Trophoblast cell (in vitro differentiated cells and primary cell): ENCODE data around the gene CCL21.

ENCODE experiments used
- DNase-seq, 2 donors: peaks; one replicate each; pipeline ENCODE4 v3.0.0-alpha.2; 2016
- H2AFZ ChIP-seq: 2 replicates; pipeline ENCODE4 v1.6.1; 2013; ENCODE audit warnings: low read length, moderate library complexity, mild to moderate bottlenecking; ENCODE audit not compliant: insufficient read depth, poor library complexity
- H2AK5ac ChIP-seq: 2 replicates; pipeline ENCODE4 v1.6.1; 2013; ENCODE audit warnings: mild to moderate bottlenecking, low read length
- H2BK120ac ChIP-seq: 2 replicates; pipeline ENCODE4 v1.6.1; 2013; ENCODE audit warnings: low read length, mild to moderate bottlenecking, moderate library complexity; ENCODE audit not compliant: insufficient read depth, poor library complexity
- H2BK12ac ChIP-seq: 2 replicates; pipeline ENCODE4 v1.6.1; 2013; ENCODE audit warnings: mild to moderate bottlenecking, low read length, moderate library complexity
- H2BK5ac ChIP-seq: 2 replicates; pipeline ENCODE4 v1.6.1; 2013; ENCODE audit warnings: low read length, low read depth, moderate library complexity, mild to moderate bottlenecking; ENCODE audit not compliant: poor library complexity
- H3K14ac ChIP-seq: 2 replicates; pipeline ENCODE4 v1.6.1; 2013; ENCODE audit warnings: mild to moderate bottlenecking, low read length
- H3K18ac ChIP-seq: 2 replicates; pipeline ENCODE4 v1.6.1; 2013; ENCODE audit warnings: mild to moderate bottlenecking, low read length
- H3K23ac ChIP-seq: 2 replicates; pipeline ENCODE4 v1.6.1; 2013; ENCODE audit warnings: low read length
- H3K27ac ChIP-seq: 2 replicates; pipeline ENCODE4 v1.5.1; 2013; ENCODE audit warnings: low read depth, mild to moderate bottlenecking, inconsistent platforms, low read length, moderate library complexity
- H3K27me3 ChIP-seq: 2 replicates; pipeline ENCODE4 v1.6.1; 2013; ENCODE audit warnings: inconsistent platforms, mild to moderate bottlenecking, low read length, moderate library complexity; ENCODE audit not compliant: insufficient read depth
- H3K36me3 ChIP-seq, 2 experiments: 1 replicate in 1 of 2; 2 replicates in 1 of 2; pipeline ENCODE4 v1.6.1; 2013; ENCODE audit warnings: low read length in 2 of 2, mild to moderate bottlenecking in 2 of 2, moderate library complexity in 1 of 2; ENCODE audit not compliant: insufficient read depth in 2 of 2, control insufficient read depth in 1 of 2
- H3K4ac ChIP-seq: 2 replicates; pipeline ENCODE4 v1.6.1; 2013; ENCODE audit warnings: low read depth, mild to moderate bottlenecking, low read length, moderate library complexity
- H3K4me1 ChIP-seq, 2 experiments: 1 replicate in 1 of 2; 2 replicates in 1 of 2; pipeline ENCODE4 v1.6.1; 2013; ENCODE audit warnings: low read length in 2 of 2, mild to moderate bottlenecking in 2 of 2, moderate library complexity in 1 of 2; ENCODE audit not compliant: insufficient read depth in 2 of 2, control insufficient read depth in 1 of 2
- H3K4me2 ChIP-seq: 2 replicates; pipeline ENCODE4 v1.6.1; 2013; ENCODE audit warnings: inconsistent platforms, mild to moderate bottlenecking, low read length, moderate library complexity
- H3K4me3 ChIP-seq: 2 replicates; pipeline ENCODE4 v1.5.1; 2013; ENCODE audit warnings: mild to moderate bottlenecking, low read depth, low read length, inconsistent platforms
- H3K79me1 ChIP-seq: one replicate; pipeline ENCODE4 v1.6.1; 2013; ENCODE audit warnings: low read length
- H3K79me2 ChIP-seq: 2 replicates; pipeline ENCODE4 v1.6.1; 2013; ENCODE audit warnings: low read length, mild to moderate bottlenecking; ENCODE audit not compliant: control insufficient read depth, insufficient read depth, poor library complexity
- H3K9ac ChIP-seq: 2 replicates; pipeline ENCODE4 v1.6.1; 2013; ENCODE audit warnings: mild to moderate bottlenecking, low read length
- H3K9me3 ChIP-seq: 2 replicates; pipeline ENCODE4 v1.6.1; 2013; ENCODE audit warnings: low read depth, mild to moderate bottlenecking, control low read depth, inconsistent platforms, low read length; ENCODE audit not compliant: insufficient read depth
- H4K12ac ChIP-seq: 2 replicates; pipeline ENCODE4 v1.6.1; 2013; ENCODE audit warnings: low read depth, mild to moderate bottlenecking, low read length, moderate library complexity
- H4K8ac ChIP-seq: 2 replicates; pipeline ENCODE4 v1.6.1; 2013; ENCODE audit warnings: low read depth, mild to moderate bottlenecking, low read length, moderate library complexity
- H4K91ac ChIP-seq: one replicate; pipeline ENCODE4 v1.6.1; 2013; ENCODE audit warnings: low read depth, mild to moderate bottlenecking, low read length, moderate library complexity
- WGBS: extraction: QIAGEN DNeasy Blood & Tissue Kit; methylation state at CpG from one replicate; pipeline ENCODE4 v1.1.7; 2013; ENCODE audit warnings: missing lambda C conversion rate; ENCODE audit not compliant: insufficient read length, insufficient coverage; ENCODE audit errors: extremely low coverage; 5-methylcytosine and 5-hydroxymethylcytosine counted together

Gene CCL21

DNA sequence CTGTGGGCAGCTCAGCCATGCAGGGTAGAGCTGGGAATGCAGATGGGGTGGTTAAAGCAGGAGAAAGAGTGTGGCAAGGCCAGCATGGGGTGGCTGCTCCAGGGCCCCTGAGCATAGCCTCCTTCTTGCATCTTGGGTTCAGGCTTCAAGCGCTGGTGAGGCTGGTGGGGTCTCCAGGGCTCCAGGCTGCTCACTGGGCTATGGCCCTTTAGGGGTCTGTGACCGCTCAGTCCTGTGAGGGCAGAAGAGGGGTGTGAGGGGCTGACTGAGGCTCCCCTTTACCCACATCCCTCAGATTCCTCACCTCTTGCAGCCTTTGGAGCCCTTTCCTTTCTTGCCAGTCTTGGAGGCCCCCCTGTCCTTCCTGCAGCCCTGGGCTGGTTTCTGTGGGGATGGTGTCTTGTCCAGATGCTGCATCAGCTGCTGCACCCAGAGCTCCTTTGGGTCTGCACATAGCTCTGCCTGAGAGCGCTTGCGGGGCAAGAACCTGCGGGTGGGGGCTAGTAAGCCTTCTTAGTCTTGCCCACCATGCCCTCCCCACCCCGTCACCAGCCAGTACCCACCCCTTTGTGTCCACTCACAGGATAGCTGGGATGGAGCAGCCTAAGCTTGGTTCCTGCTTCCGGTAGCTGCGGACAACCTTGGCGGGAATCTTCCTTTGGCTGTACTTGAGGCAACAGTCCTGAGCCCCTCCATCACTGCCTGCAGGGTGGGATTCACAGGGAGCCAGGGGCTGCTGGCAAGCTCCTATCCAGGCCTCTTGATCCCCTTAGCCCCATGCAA, 549 bp downstream of the CCL21 start:
- H3K4me2 ChIP-seq: no peak overlapping the region

DNA sequence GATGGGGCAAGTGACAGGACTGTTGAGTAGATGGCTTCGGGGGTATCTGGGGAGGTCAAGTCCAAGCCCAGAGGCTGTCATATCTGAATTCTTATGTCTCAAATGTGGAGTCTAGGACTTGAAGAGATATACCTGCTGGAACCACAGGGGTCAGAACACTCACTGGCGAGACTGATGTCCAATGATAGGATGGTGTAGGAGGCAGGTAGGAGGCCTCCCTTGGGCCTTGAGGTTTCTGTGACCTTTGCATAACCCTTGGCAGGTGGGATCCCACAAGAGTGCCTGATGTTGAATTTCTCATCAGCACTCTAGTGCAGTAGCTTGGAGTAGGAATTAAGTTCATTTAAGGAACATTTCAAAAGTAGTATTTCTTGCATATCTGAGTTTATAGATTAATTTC, 2.8 kb downstream of the CCL21 start:
- H3K23ac ChIP-seq: no peak overlapping the region
- no peak overlapping the region for H3K27ac ChIP-seq
- no peaks in the 10 kb centered on the region for H3K79me2 ChIP-seq
- H3K27me3 ChIP-seq: no peaks in the 10 kb centered on the region
- no peak for DNase-seq
- no peak overlapping the region for H2BK5ac ChIP-seq
- no peak overlapping the region for H2AK5ac ChIP-seq
- H2AFZ ChIP-seq: no peak overlapping the region
- H3K14ac ChIP-seq: no peak overlapping the region
- H3K4ac ChIP-seq: no peak overlapping the region
- WGBS: no CpG with 5 or more reads among the region's 2 CpGs
- H4K12ac ChIP-seq: no peak overlapping the region
- no peaks in the 10 kb centered on the region for H3K79me1 ChIP-seq
- no peaks in the 10 kb centered on the region for H3K36me3 ChIP-seq
- no peak overlapping the region for H2BK120ac ChIP-seq
- H3K9me3 ChIP-seq: peaks cover 2% of the 10 kb centered on the region
- no peak overlapping the region for H2BK12ac ChIP-seq
- H3K9ac ChIP-seq: no peak overlapping the region
- H3K4me1 ChIP-seq: no peaks in the 10 kb centered on the region
- no peak overlapping the region for H4K8ac ChIP-seq
- H3K4me2 ChIP-seq: no peak overlapping the region
- H4K91ac ChIP-seq: no peak overlapping the region
- H3K18ac ChIP-seq: no peak overlapping the region
- H3K4me3 ChIP-seq: no peak overlapping the region

More for the DNA sequence above, 549 bp downstream of the CCL21 start:
- H3K79me1 ChIP-seq: no peaks in the 10 kb centered on the region
- H3K4ac ChIP-seq: no peak overlapping the region
- H3K4me1 ChIP-seq: no peaks in the 10 kb centered on the region
- H4K8ac ChIP-seq: no peak overlapping the region
- no peak overlapping the region for H4K91ac ChIP-seq
- H3K36me3 ChIP-seq: no peaks in the 10 kb centered on the region
- H2AFZ ChIP-seq: no peak overlapping the region
- no peaks in the 10 kb centered on the region for H3K27me3 ChIP-seq
- WGBS: no CpG with 5 or more reads among the region's 9 CpGs
- H3K9ac ChIP-seq: no peak overlapping the region
- no peak overlapping the region for H2BK120ac ChIP-seq
- H2AK5ac ChIP-seq: no peak overlapping the region
- peaks cover 2% of the 10 kb centered on the region for H3K9me3 ChIP-seq
- no peak overlapping the region for H3K18ac ChIP-seq
- H3K14ac ChIP-seq: no peak overlapping the region
- H3K4me3 ChIP-seq: no peak overlapping the region
- no peak overlapping the region for H3K27ac ChIP-seq
- no peak overlapping the region for H2BK5ac ChIP-seq
- no peak overlapping the region for H3K23ac ChIP-seq
- no peaks in the 10 kb centered on the region for H3K79me2 ChIP-seq
- no peak overlapping the region for H2BK12ac ChIP-seq
- no peak overlapping the region for H4K12ac ChIP-seq
- no peak for DNase-seq

DNA sequence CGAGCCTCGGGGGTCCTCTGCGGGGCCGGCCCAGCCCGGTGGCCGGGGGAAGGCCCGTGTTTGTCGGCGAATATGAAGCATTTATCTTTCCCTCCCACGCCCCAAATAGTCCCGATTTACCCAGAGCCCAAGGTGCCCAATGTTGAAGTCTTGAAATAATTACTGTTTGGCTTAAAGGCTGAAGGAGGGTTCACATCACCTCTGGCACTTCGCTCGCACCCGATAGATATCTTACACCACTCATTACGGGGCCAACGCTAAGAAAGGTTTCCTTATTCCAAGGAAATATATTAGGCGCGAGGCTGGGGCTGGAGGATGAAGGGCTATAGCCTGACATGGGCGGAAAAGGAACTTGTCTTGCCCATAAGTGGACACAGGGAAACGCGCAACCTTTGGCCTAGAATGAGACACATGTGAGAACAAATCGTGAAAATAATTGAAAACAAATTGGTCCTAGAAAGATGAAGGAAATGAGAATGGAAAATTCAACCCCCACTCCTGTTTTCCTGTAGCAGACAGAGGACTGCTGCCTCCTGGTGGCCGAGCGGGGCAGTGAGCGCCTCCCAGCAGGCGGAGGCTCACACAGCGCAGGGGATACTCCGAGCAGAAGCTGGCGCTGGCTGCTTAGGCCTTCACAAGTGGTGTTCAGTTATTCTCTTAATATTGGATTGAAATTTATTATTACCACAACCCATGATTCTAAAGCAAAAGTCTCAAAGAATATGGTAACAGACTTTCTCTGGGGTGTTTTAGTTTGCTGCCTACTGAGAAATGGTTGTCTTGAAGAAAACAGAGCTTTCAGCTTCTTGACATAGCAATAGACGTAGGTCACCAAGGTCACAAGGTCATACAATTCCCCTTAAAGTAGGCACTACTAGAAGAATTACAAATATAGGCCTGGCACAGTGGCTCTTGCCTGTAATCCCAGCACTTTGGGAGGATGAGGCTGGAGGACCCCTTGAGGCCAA, 7.9 kb downstream of the CCL21 start:
- Histone ChIP-seq H2AFZ (peak overlapping the region; percentile 93), H4K12ac (no peak overlapping the region), H3K18ac (no peak overlapping the region), H2BK12ac (no peak overlapping the region), H3K36me3 (no peaks in the 10 kb centered on the region), H3K4me3 (peak overlapping the region; percentile 70), H3K14ac (no peak overlapping the region), H3K9ac (no peak overlapping the region), H3K79me1 (no peaks in the 10 kb centered on the region), H3K9me3 (no peaks in the 10 kb centered on the region), H3K27me3 (peaks cover 9% of the 10 kb centered on the region), H3K4ac (no peak overlapping the region), H3K23ac (no peak overlapping the region), H3K27ac (no peak overlapping the region), H3K4me2 (peak overlapping the region; percentile 91), H3K79me2 (no peaks in the 10 kb centered on the region), H2BK5ac (no peak overlapping the region), H4K8ac (peak overlapping the region; percentile 34), H2AK5ac (no peak overlapping the region), H3K4me1 (peaks cover 0 to 5% of the 10 kb centered on the region in 2 experiments), H2BK120ac (no peak overlapping the region), H4K91ac (no peak overlapping the region)
- DNase-seq: peak; percentile 68 to 87
- WGBS: no CpG with 5 or more reads among the region's 30 CpGs

DNA sequence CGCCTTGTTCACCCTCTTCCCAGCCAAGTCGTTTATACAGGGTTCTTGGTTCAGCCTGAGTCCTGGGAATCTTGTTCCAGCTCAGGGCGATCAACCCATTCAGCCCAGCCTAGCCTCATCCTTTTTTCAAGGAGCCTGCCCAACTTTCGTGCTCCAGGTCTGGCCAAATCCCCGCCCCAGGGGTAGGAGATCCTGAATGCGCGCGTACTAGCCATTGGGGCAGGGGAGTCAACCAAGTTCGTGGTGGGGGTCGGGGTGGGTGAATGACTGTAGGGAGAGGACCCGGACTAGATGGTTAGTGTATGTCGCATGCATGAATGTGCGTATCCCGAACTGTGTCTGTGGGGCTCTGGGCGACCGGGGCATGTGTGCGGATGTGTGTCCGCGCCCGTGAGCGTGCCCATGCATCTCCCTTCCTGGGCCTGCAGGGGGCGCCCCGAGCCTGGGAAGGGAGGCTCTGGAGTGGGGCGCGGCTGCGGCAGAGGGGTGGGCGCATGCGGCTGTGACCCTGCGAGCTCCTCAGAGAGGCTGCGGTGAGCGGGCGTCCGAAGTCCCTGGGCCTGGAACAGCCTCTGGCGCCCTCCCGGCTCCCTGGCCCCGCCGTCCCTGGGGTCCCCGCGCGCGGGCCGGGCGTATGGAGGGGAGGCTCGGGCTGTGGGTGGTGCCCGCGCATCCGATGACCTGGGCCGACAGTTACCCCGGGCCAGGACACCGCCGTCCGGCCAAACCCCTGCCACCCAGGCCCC, 8.7 kb downstream of the CCL21 start:
- no peaks in the 10 kb centered on the region for H3K79me1 ChIP-seq
- no peak overlapping the region for H3K9ac ChIP-seq
- peak overlapping the region; percentile 91 for H3K4me2 ChIP-seq
- no peak overlapping the region for H2BK120ac ChIP-seq
- peak overlapping the region; percentile 13 for H4K12ac ChIP-seq
- H3K14ac ChIP-seq: no peak overlapping the region
- peak overlapping the region; percentile 70 for H3K4me3 ChIP-seq
- H3K79me2 ChIP-seq: no peaks in the 10 kb centered on the region
- no peak overlapping the region for H3K18ac ChIP-seq
- peaks cover 0 to 5% of the 10 kb centered on the region in 2 experiments for H3K4me1 ChIP-seq
- peaks cover 9% of the 10 kb centered on the region for H3K27me3 ChIP-seq
- peak; percentile 39 to 73 for DNase-seq
- no peak overlapping the region for H3K4ac ChIP-seq
- H3K27ac ChIP-seq: no peak overlapping the region
- H2BK5ac ChIP-seq: no peak overlapping the region
- H4K8ac ChIP-seq: peak overlapping the region; percentile 63
- H3K9me3 ChIP-seq: no peaks in the 10 kb centered on the region
- no peak overlapping the region for H2BK12ac ChIP-seq
- H2AK5ac ChIP-seq: no peak overlapping the region
- H2AFZ ChIP-seq: peak overlapping the region; percentile 93
- no peaks in the 10 kb centered on the region for H3K36me3 ChIP-seq
- no CpG with 5 or more reads among the region's 52 CpGs for WGBS
- no peak overlapping the region for H3K23ac ChIP-seq
- no peak overlapping the region for H4K91ac ChIP-seq
